ENCODE measurements around the gene PDCD10. TPM values are rescaled to one million over a fixed set of nuclear protein-coding genes. Genes with fewer than 3 reads are reported as not detected.

PDCD10 gene
- polyA plus RNA-seq, 1 experiment, result 79.5 TPM

DNA sequence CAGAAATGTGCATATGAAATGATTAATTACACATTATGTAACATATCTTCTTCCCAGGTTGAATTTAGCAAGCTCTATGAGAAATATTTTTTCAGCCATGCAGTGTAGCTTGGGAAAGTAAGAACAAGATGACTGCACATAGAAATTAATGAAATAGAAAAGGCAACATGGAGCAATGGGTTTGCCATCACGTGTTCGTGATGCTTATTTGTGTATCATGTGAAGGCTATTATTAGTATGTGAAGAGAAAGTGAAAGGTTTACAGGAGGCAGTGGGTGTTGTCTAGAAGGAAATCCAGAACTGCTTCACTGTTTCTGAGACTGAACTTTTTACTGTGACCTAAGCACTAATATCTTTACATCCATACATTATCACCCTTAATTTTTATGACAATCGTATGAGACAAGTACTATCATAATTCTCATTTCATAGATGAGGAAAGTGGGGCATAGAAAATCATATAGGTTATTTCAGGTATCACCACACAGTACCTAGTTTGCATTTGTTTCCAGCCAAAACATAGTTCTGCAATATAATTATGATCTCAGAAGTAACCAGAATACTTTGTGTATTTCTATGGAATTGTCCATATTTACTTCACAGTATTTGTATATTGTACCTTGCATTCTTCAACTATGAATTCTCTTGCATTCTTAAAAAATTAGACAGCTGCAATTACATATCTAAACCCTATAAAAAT, 15.7 kb upstream of the PDCD10 start:
- no peak overlapping the region for H3K4me3 ChIP-seq (ENCODE audit: low read depth, low read length)
- ChIA-PET CTCF (interaction anchor here (1.7 kb wide), 1 partner anchor 10 kb away, joined by 6 read pairs; no protein-coding TSS in a partner anchor), POLR2A (no interaction called here)
- no peaks in the 10 kb centered on the region for H3K27me3 ChIP-seq (ENCODE audit: control insufficient read depth, insufficient read depth, low read length)
- TF ChIP-seq, protein P1, sequence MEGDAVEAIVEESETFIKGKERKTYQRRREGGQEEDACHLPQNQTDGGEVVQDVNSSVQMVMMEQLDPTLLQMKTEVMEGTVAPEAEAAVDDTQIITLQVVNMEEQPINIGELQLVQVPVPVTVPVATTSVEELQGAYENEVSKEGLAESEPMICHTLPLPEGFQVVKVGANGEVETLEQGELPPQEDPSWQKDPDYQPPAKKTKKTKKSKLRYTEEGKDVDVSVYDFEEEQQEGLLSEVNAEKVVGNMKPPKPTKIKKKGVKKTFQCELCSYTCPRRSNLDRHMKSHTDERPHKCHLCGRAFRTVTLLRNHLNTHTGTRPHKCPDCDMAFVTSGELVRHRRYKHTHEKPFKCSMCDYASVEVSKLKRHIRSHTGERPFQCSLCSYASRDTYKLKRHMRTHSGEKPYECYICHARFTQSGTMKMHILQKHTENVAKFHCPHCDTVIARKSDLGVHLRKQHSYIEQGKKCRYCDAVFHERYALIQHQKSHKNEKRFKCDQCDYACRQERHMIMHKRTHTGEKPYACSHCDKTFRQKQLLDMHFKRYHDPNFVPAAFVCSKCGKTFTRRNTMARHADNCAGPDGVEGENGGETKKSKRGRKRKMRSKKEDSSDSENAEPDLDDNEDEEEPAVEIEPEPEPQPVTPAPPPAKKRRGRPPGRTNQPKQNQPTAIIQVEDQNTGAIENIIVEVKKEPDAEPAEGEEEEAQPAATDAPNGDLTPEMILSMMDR (IDR thresholded peaks at IDR 0.05; ENCODE audit: low read depth, low read length), result no peak
- H3K9me3 ChIP-seq (ENCODE audit: control insufficient read depth, insufficient read depth, low read length), result no peaks in the 10 kb centered on the region
- no peak overlapping the region for H3K27ac ChIP-seq (ENCODE audit: low read depth, low read length)
- DNase-seq (ENCODE audit: low read depth, low spot score), result no peak

DNA sequence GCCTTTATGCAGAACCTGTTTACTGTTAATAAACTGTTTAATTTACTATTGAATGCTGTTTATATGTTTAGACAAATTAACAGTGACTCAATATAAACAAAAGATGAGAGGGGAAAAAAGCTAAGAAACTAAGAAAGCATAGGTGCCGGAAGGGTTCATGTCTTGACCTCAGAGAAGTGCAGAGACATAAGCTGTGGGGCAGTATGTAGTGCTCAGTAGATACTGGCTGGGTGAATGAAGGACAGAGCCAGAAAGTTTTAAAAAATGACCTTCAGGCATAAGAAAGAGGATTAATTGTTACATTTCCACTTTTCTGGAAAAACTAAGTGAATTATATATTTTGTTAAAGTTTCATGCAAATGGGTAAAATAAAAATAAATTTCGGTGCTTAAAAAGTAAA, 15.0 kb upstream of the PDCD10 start:
- TF ChIP-seq, protein P1 (IDR thresholded peaks at IDR 0.05; ENCODE audit: low read depth, low read length), result no peak
- H3K9me3 ChIP-seq (ENCODE audit: control insufficient read depth, insufficient read depth, low read length), result no peaks in the 10 kb centered on the region
- no peak overlapping the region for H3K27ac ChIP-seq (ENCODE audit: low read depth, low read length)
- H3K27me3 ChIP-seq (ENCODE audit: control insufficient read depth, insufficient read depth, low read length), result no peaks in the 10 kb centered on the region
- POLR2A ChIA-PET, result no interaction called here
- H3K4me3 ChIP-seq (ENCODE audit: low read depth, low read length), result no peak overlapping the region
- no peak for DNase-seq (ENCODE audit: low read depth, low spot score)
- CTCF ChIA-PET, result interaction anchor here (1.6 to 1.7 kb wide), 2 partner anchors 9 to 370 kb away, joined by 5 to 6 read pairs; partner anchors contain the start of gene ZBBX

DNA sequence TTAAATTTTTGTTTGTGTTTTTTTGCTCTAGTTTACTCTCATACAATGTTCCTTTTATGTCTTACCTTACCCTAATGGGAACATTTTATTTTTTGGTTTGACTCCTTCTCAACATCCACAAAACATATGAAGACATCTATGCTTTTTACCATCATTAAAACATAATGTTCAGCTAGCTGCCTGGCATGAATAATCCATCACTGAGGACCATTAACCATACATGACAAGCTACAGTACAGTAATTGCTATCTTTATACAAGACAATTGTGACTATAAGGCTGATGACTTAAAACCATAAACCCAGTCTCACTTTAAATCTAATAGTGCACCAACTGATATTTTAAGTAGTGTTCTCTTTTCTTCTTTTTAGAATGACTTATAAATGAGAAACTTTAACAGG, 14.5 kb upstream of the PDCD10 start:
- H3K9me3 ChIP-seq (ENCODE audit: control insufficient read depth, insufficient read depth, low read length), result no peaks in the 10 kb centered on the region
- no peak for DNase-seq (ENCODE audit: low read depth, low spot score)
- ChIA-PET POLR2A (no interaction called here), CTCF (interaction anchor here (1.6 to 1.7 kb wide), 2 partner anchors 9 to 369 kb away, joined by 5 to 6 read pairs; partner anchors contain the start of gene ZBBX)
- no peak overlapping the region for H3K4me3 ChIP-seq (ENCODE audit: low read depth, low read length)
- no peaks in the 10 kb centered on the region for H3K27me3 ChIP-seq (ENCODE audit: control insufficient read depth, insufficient read depth, low read length)
- TF ChIP-seq, protein P1 (IDR thresholded peaks at IDR 0.05; ENCODE audit: low read depth, low read length), result no peak
- no peak overlapping the region for H3K27ac ChIP-seq (ENCODE audit: low read depth, low read length)

DNA sequence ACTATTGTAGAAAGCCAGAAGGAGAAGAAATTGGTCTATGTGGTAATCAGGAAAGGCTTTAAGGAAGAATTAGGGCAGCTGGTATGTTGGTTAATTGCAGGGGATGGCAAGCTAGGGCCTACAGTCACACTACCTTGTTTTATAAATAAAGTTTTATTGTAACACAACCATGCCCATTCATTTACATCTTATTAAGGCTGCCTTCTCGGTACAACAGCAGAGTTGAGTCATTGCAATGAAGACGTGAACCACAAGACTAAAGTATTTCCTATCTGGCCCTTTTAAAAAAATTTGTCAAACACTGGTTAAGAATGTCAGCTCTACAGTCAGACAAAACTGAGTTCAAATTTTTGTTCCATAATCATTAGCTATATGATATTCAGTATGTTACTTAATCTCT, 9.1 kb upstream of the PDCD10 start:
- TF ChIP-seq, protein P1 (IDR thresholded peaks at IDR 0.05; ENCODE audit: low read depth, low read length), result no peak
- DNase-seq (ENCODE audit: low read depth, low spot score), result no peak
- Histone ChIP-seq H3K9me3 (ENCODE audit: control insufficient read depth, insufficient read depth, low read length) (no peaks in the 10 kb centered on the region), H3K4me3 (ENCODE audit: low read depth, low read length) (no peak overlapping the region), H3K27me3 (ENCODE audit: control insufficient read depth, insufficient read depth, low read length) (no peaks in the 10 kb centered on the region), H3K27ac (ENCODE audit: low read depth, low read length) (no peak overlapping the region)
- ChIA-PET CTCF (interaction anchor here (2.9 kb wide), 1 partner anchor 364 kb away, joined by 12 read pairs; the partner anchor contains the start of gene ZBBX), POLR2A (no interaction called here)

DNA sequence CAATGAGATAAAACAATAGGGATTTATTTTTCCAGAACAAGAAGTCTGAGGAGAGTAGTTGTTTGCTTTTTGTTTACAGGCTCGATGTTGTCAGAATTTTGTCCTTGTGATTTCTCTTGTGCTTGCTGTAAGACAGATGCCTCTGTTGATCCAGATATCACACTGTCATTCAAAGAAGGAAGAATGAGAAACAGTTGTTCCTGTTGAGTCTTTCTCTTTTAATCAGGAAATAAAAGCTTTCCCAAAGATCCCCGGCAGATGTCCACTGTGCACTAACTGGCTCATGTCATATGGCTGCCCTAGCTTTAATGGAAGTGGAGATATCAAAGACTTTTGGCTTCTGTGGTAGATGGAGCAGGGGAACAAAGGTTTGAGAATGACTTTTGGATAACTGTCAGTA, 7.6 kb upstream of the PDCD10 start:
- no peaks in the 10 kb centered on the region for H3K9me3 ChIP-seq (ENCODE audit: control insufficient read depth, insufficient read depth, low read length)
- CTCF ChIA-PET, result interaction anchor here (1.3 to 2.9 kb wide), 2 partner anchors 13 to 362 kb away, joined by 4 to 12 read pairs; partner anchors contain the start of gene ZBBX
- POLR2A ChIA-PET, result no interaction called here
- TF ChIP-seq, protein P1 (IDR thresholded peaks at IDR 0.05; ENCODE audit: low read depth, low read length), result no peak
- H3K27me3 ChIP-seq (ENCODE audit: control insufficient read depth, insufficient read depth, low read length), result peaks cover 1% of the 10 kb centered on the region
- no peak for DNase-seq (ENCODE audit: low read depth, low spot score)
- no peak overlapping the region for H3K4me3 ChIP-seq (ENCODE audit: low read depth, low read length)
- no peak overlapping the region for H3K27ac ChIP-seq (ENCODE audit: low read depth, low read length)

Measured in AG04450 (cell line).